Ascending aorta (tissue), 2 donors: ENCODE results near the gene C4orf50. TPM values are rescaled to one million over a fixed set of nuclear protein-coding genes. Genes with fewer than 3 reads are reported as not detected.

ENCODE experiments used
- DNase-seq, 2 donors: peaks; one replicate each; pipeline ENCODE4 v3.0.0-alpha.2; 2019; ENCODE audit warnings: low spot score in 2 of 2
- H3K27ac ChIP-seq, 2 donors: fragments of 200-600 bp; sonication (generic); one replicate each; pipeline ENCODE4 v1.5.1; 2016 to 2017; ENCODE audit warnings: mild to moderate bottlenecking in 1 of 2
- H3K27me3 ChIP-seq: fragments of 200-600 bp; sonication (generic); one replicate; pipeline ENCODE4 v1.5.1; 2017
- H3K36me3 ChIP-seq, 2 donors: fragments of 200-600 bp; sonication (generic); one replicate each; pipeline ENCODE4 v1.5.1; 2016
- H3K4me1 ChIP-seq, 2 donors: fragments of 200-600 bp; sonication (generic); one replicate each; pipeline ENCODE4 v1.5.1; 2016 to 2017; ENCODE audit warnings: mild to moderate bottlenecking in 1 of 2
- H3K4me3 ChIP-seq, 2 donors: fragments of 200-600 bp; sonication (generic); one replicate each; pipeline ENCODE4 v1.5.1; 2016 to 2017; ENCODE audit warnings: mild to moderate bottlenecking in 1 of 2
- H3K9me3 ChIP-seq, 2 donors: fragments of 200-600 bp; sonication (generic); one replicate each; pipeline ENCODE4 v1.5.1; 2016
- CTCF ChIP-seq, 3 experiments: fragments of 200-600 bp in 2 of 3; fragments of 450-650 bp in 1 of 3; sonication (generic) in 2 of 3; IDR thresholded peaks; one replicate each; pipeline ENCODE4 v1.5.1; 2016 to 2019; ENCODE audit warnings: antibody characterized with exemption in 3 of 3, mild to moderate bottlenecking in 1 of 3, moderate library complexity in 1 of 3
- intact Hi-C: fragments of 100-400 bp; cut with DNase I; formaldehyde crosslinking; loops from one replicate; pipeline ENCODE4 v1.15.1; 2023
- total RNA-seq: library from RNA; depleted of rRNA; stranded (reverse); fragments of >200 nt; gene quantifications from one replicate; pipeline ENCODE4 v1.1.0, GENCODE V29; 2016

The C4orf50 gene
- total RNA-seq, 1 donor from 2014 or later: not detected

- no peak for DNase-seq
- Histone ChIP-seq H3K9me3 (no peaks in the 10 kb centered on the region), H3K36me3 (no peaks in the 10 kb centered on the region), H3K27ac (no peak overlapping the region), H3K4me3 (no peak overlapping the region), H3K4me1 (no peaks in the 10 kb centered on the region), H3K27me3 (no peaks in the 10 kb centered on the region)
- no peak for TF ChIP-seq CTCF (IDR thresholded peaks at IDR 0.05)
- intact Hi-C loops: no loop called here
Observed at GRCh38 chr4:6032249-6033244, 14.3 kb upstream of the C4orf50 start.

GRCh38 chr4:6031846-6032245 is 13.6 kb upstream of the C4orf50 start:
- no peaks in the 10 kb centered on the region for H3K9me3 ChIP-seq

GRCh38 chr4:6030679-6031078 is 12.4 kb upstream of the C4orf50 start:
- no peak for DNase-seq
- intact Hi-C loops: no loop called here
- H3K4me3 ChIP-seq: no peak overlapping the region

More at GRCh38 chr4:6031846-6032245, 13.6 kb upstream of the C4orf50 start:
- intact Hi-C loops: no loop called here
- Histone ChIP-seq H3K36me3 (no peaks in the 10 kb centered on the region), H3K4me1 (no peaks in the 10 kb centered on the region), H3K27ac (no peak overlapping the region), H3K4me3 (no peak overlapping the region), H3K27me3 (no peaks in the 10 kb centered on the region)
- TF ChIP-seq CTCF (IDR thresholded peaks at IDR 0.05): no peak
- DNase-seq: no peak

GRCh38 chr4:6029254-6029653 is 11.0 kb upstream of the C4orf50 start:
- no peaks in the 10 kb centered on the region for H3K36me3 ChIP-seq
- H3K27me3 ChIP-seq: no peaks in the 10 kb centered on the region
- H3K4me3 ChIP-seq: no peak overlapping the region
- no peak for DNase-seq
- no peaks in the 10 kb centered on the region for H3K4me1 ChIP-seq
- intact Hi-C loops: no loop called here
- H3K27ac ChIP-seq: no peak overlapping the region
- no peak for TF ChIP-seq CTCF (IDR thresholded peaks at IDR 0.05)
- no peaks in the 10 kb centered on the region for H3K9me3 ChIP-seq

More at GRCh38 chr4:6030679-6031078, 12.4 kb upstream of the C4orf50 start:
- no peak for TF ChIP-seq CTCF (IDR thresholded peaks at IDR 0.05)
- no peaks in the 10 kb centered on the region for H3K9me3 ChIP-seq
- no peaks in the 10 kb centered on the region for H3K36me3 ChIP-seq
- no peaks in the 10 kb centered on the region for H3K4me1 ChIP-seq
- H3K27ac ChIP-seq: no peak overlapping the region
- no peaks in the 10 kb centered on the region for H3K27me3 ChIP-seq

- no peaks in the 10 kb centered on the region for H3K4me1 ChIP-seq
- intact Hi-C loops: no loop called here
- no peak overlapping the region for H3K4me3 ChIP-seq
- no peaks in the 10 kb centered on the region for H3K36me3 ChIP-seq
- TF ChIP-seq CTCF (IDR thresholded peaks at IDR 0.05): no peak
- no peaks in the 10 kb centered on the region for H3K27me3 ChIP-seq
- no peak overlapping the region for H3K27ac ChIP-seq
- DNase-seq: no peak
- no peaks in the 10 kb centered on the region for H3K9me3 ChIP-seq
Observed at GRCh38 chr4:6028168-6028567, 9.9 kb upstream of the C4orf50 start.
